GM21529 (cell line): ENCODE data around the gene RNPS1.

Source experiments
- ATAC-seq: cut with Tn5 transposase; IDR thresholded peaks from one replicate; pipeline ENCODE4 v1.9.1; 2021; ENCODE audit not compliant: unreplicated experiment

The RNPS1 gene

DNA sequence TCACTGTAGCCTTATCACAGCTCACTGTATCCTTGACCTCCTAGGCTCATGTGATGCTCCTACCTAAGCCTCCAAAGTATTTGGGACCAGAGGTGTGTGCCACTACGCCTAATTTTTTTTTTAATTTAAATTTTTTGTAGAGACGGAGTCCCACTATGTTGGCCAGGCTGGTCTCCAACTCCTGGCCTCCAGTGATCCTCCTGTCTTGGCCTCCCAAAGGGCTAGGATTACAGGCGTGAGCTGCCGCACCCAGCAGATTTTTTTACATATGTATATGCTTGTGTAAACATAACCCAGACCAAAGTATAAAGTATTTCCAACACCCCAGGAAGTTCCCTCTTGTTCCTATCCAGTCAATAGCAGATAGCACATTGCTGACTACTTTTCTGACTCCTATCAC, 51.6 kb downstream of the RNPS1 start:
- no peak for ATAC-seq

DNA sequence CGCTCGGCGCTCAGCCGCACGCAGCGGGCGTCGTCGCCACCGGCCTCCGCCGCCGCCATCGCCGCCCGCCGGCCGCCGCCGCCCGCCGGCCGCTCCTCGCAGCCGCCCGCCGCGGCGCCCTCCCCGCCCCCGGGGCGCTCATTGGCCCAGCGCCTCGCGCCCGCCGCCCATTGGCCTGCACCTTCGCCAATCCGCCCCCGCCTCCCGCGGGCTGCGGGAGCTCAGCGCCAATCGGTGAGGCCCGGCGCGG, 53.3 kb downstream of the RNPS1 start, which contains the start of gene PGP:
PGP (minus strand) TSS at position 122 of the 250 bp plus-strand sequence; CDS start at position 59, 63 bp downstream.
- ATAC-seq: no peak

DNA sequence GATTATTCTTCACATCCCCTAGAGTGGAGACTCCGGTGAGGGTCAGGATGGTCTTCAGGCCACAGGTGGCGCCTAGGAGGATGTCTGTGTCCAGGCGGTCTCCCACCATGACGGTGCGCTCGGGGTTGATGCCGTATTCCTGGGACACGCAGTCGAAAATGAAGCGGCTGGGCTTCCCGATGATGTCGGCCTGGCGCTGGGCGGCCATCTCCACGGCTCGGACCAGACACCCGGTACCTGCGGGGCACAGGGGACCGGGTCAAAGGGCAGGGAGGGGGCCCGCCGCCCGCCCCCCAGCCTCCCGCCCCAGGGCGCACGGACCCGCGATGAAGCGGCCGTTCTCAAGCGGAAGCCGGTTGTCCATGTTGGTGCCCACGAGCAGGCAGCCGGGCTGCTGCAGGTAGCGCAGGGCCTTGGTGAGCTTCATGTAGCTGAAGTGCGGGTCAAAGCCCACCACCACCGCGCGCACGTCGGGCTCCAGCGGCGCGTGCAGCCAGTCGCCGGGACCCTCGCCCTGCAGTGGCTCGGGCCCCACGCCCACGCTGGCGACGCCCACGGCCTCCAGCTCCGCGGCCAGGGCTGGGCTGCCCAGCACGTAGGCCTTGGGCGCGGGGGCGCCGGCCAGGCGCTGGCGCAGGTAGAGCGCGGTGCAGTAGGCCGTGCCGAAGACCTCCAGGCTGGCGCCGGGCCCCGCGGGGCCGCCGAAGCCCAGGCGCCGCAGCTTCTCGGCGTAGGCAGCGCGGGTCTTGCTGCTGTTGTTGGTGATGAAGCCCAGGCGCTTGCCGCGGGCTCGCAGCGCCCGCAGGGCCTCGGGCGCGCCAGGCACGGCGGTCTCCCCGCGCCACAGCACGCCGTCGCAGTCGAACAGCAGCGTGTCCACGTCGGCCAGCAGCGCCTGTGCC, 53.9 kb downstream of the RNPS1 start:
- ATAC-seq: peak; percentile 3

DNA sequence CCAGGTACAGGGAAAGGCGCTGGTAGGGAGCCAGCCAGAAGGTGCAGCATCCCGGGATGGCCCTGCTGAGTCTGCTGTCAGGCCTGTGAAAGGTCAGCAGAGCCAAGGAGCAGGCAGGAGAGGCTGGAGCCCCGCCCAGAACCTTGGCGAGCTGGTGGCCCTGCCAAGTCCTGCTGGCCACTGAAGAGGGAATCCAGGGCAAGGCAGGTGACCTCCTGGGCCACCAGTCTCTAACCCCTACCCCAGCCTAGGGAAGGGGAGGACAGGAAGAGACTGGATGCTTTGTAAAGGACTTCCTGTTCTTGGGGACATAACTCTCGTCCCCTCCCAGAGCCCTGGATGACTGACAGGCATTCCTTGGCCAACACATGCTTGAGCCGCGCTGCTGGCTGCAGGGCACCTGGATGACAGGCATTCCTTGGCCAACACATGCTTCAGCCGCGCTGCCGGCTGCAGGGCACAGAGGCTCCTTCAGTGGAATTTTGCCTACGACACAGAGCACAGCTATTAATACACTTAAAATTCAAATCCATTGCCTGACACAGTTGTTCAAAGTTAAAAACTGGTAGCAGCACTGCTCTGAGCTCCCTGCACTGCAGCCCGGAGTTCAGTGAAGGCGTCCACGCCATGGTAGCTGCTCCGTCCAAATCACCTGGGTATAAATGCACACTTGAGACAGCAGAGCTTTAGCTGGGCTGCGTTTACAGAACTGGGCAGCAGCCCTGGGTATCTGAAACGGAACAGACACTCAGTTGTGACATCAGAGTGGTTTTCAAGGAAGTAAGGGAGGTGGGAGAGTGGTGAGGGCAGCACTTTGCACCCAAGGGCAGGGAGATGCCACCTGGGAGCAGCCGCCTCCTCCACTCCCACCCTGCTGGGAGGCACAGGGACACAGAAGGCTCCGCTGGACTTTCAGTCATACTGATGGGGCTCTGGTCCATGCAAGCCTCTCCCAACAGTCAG, 55.3 kb downstream of the RNPS1 start:
- no peak for ATAC-seq

DNA sequence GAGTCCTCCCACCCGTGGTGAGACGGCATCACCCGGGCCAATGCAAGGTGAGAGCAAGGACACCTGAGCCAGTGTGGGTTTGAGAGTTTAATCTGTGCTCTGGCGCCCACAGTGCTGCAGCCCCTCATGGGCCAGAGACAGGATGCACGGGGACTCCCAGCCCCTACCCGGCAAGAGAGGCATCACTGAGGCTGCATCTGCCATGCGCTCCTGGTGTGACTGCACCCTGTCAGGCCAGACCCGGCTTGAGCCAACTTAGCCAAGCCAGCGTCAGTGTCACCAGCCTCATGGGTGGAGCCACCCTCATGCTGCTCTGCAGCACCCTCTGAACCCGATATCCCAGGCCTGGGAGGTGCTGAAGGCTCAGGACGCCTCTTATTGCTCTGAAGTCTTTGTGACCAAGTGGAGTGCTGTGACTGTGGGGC, 56.0 kb downstream of the RNPS1 start:
- no peak for ATAC-seq

GRCh38 chr16:2210386-2211365, 57.2 kb downstream of the RNPS1 start, which contains the start of gene BRICD5:
BRICD5 (minus strand) TSS chr16:2210863; CDS start chr16:2210833, 30 bp downstream.
- no peak for ATAC-seq

DNA sequence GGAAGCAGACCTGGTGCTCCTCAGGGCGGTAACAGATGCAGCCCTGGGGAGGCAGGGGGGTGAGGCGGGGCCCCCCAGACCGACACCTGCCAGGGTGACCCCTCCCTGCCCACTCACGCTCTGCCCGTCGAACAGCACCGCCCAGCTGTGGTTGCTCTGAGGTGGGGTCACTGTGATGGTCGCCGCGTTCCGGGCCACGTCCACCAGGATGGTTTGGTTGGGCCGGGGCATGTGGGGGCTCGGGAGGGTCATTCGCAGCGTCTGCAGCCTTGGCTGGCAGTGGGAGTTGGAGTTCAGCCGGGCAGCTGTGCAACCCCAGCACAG, 58.0 kb downstream of the RNPS1 start:
- ATAC-seq: no peak

DNA sequence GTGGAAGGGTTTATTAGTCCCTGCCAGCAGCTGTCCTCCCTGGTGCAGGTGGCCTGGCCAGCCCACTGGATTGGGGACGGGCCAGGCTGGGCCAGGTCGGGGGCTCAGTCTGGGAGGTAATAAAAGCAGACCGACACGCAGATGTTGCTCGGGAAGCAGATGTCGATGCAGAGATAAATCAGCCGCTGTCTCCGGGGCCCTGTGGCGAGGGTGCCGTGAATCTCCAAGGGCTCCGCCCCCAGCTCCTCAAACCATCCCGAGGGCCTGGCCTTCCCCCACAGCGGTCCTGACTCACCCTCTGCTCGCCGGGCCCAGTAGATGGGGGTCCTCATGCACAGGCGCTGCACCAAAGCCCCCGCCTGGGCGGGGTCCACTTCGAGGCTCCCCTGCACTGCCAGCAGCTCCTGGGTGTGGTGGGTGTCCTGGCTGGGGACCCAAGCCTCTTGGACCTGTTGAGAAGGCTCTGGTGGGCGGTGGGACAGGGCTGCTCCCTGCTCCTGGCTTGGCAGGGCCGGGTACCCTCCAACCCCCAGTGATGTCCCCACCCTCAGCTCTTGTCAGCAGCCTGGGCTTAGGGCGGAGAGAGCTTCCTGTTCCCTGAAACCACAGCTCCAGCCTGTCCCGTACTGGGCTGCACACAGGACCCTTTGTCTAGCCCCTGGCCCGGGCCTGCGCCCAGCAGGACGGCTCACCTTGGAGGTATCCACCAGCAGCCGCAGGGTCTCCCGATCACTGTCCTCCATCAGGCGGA, 58.5 kb downstream of the RNPS1 start:
- no peak for ATAC-seq

DNA sequence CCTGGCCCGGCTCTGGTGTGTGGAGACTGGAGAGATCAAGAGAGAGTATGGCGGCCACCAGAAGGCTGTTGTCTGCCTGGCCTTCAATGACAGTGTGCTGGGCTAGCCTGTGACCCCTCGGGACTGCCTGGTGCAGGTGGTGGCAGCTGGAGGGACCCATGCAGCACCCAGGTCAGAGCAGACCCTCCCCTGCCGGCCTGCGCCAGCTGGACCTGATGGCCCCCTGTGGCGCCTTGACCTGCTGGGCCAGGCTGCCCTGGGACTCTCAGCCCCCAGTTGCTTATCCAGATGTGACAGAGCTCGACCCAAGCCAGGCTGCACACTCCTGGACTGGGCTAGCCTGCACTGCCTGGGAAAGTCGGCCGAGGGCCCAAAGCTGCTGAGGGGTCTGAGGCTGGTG, 59.2 kb downstream of the RNPS1 start:
- ATAC-seq: no peak

DNA sequence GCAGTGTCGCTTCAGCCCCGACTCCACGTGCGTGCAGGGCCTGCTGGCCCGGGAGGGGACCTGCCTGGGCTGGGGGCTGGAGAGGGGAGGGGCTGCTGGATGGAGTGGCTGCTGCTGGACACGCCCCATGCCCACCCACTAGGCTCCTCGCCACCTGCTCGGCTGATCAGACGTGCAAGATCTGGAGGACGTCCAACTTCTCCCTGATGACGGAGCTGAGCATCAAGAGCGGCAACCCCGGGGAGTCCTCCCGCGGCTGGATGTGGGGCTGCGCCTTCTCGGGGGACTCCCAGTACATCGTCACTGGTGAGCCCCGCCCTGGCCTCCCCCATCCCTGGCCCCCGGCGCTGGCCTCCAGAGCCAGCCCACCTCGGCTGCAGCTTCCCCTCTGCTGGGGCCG, 59.6 kb downstream of the RNPS1 start:
- no peak for ATAC-seq

- no peak for ATAC-seq
Observed at GRCh38 chr16:2207872-2208271, 60.1 kb downstream of the RNPS1 start.

GRCh38 chr16:2206780-2207433, 61.0 kb downstream of the RNPS1 start:
- no peak for ATAC-seq

DNA sequence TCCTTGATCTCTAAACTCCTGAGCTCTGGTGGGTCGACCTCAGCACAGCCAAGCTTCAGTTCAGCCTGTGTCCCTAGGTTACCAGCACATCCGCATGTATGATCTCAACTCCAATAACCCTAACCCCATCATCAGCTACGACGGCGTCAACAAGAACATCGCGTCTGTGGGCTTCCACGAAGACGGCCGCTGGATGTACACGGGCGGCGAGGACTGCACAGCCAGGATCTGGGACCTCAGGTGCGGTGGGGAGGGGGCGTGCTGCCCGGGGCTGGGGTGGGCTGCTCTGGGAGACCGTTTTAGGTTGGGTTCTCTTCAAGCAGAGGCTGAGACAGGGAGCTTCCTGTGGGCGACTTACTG, 61.5 kb downstream of the RNPS1 start:
- ATAC-seq: no peak

GRCh38 chr16:2205967-2206313, 62.0 kb downstream of the RNPS1 start:
- ATAC-seq: peak; percentile 8

- ATAC-seq: peak; percentile 64
Observed at GRCh38 chr16:2205104-2205966, 62.6 kb downstream of the RNPS1 start, which contains the start of gene MLST8. MLST8 (plus strand) TSS chr16:2205454; CDS start chr16:2206086, 632 bp downstream.

- no peak for ATAC-seq
Observed at GRCh38 chr16:2204416-2205103, 63.4 kb downstream of the RNPS1 start.
